ENCODE measurements around the gene ANKEF1.

Gene ANKEF1

GRCh38 chr20:9996944-9997343, 37.8 kb upstream of the ANKEF1 start:
- TF ChIP-seq, protein P1, sequence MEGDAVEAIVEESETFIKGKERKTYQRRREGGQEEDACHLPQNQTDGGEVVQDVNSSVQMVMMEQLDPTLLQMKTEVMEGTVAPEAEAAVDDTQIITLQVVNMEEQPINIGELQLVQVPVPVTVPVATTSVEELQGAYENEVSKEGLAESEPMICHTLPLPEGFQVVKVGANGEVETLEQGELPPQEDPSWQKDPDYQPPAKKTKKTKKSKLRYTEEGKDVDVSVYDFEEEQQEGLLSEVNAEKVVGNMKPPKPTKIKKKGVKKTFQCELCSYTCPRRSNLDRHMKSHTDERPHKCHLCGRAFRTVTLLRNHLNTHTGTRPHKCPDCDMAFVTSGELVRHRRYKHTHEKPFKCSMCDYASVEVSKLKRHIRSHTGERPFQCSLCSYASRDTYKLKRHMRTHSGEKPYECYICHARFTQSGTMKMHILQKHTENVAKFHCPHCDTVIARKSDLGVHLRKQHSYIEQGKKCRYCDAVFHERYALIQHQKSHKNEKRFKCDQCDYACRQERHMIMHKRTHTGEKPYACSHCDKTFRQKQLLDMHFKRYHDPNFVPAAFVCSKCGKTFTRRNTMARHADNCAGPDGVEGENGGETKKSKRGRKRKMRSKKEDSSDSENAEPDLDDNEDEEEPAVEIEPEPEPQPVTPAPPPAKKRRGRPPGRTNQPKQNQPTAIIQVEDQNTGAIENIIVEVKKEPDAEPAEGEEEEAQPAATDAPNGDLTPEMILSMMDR (IDR thresholded peaks at IDR 0.05) = no peak

DNA sequence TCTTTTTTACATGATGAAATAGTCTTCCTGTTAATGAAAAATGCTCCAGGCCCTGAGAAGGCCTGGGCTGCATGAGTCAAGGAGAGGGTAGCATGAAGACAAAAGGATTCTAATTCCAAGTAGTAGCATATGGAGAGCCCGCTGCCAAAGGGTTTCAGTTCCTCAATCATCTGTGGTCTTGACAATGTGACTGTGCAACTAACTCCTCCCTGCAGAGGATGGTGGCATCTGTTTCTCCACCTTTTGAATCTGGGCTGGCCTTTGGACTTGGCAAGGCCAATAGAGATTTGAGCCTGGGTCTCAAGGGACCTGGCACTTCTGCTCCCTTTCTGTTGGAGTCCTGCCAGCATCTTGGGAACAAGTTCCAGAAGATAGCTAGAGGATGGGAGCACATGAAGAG, 35.1 kb upstream of the ANKEF1 start:
- TF ChIP-seq, protein P1 (IDR thresholded peaks at IDR 0.05) = no peak

DNA sequence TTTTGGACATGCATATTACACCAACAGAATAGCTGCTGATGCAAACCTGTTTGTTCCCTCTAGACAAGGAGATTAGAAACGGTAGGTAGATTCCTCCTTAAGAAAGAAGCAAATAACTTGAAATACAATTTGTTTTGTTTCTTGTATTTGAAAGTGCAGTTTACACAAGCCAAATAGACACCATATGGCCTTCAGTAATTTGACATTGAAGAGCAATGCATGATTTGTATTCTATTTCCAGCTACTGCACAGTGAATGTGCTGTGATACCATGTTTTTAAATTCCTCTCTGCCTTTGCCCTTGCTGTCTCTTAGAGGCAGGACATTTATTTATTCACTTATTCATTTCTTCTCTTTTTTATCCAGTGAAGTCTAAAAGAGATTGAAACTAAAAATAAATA, 31.9 kb upstream of the ANKEF1 start:
- TF ChIP-seq, protein P1 (IDR thresholded peaks at IDR 0.05) = no peak

- TF ChIP-seq, protein P1 (IDR thresholded peaks at IDR 0.05) = no peak
These were observed 29.9 kb upstream of the ANKEF1 start for GRCh38 chr20:10004900-10005299.

- TF ChIP-seq, protein P1 (IDR thresholded peaks at IDR 0.05) = no peak
These were observed 28.9 kb upstream of the ANKEF1 start for GRCh38 chr20:10005885-10006284.

DNA sequence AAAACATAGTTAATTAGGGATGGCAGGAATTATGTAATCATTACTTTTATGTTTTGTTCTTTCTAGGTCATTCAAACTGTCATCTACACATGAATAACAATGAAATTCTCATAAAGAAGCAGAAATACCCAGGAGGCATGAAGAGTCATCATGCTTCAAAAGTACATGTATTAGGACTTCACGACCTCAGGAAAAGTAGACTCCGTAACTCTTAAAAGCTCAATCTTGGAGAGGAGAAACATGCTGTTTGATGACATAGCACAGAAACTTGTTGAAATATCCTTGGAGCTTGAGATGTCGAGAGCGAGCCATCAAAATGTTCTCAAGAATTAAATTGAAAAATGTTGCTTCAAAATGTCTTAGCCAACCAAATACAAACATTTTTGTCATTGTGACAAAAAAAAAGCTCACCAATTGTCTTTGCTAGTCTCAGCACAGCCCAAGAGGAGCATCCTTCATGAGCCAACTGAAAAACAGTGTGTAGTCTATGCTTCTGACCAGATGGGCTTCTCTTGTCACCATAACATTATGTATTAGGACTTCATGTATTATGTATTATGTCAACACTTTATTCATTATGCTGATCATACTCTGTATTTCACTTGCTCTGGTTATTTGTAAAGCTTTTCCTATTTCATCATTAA, 28.2 kb upstream of the ANKEF1 start:
- TF ChIP-seq, protein P1 (IDR thresholded peaks at IDR 0.05) = no peak

- TF ChIP-seq, protein P1 (IDR thresholded peaks at IDR 0.05) = no peak
These were observed 27.6 kb upstream of the ANKEF1 start for GRCh38 chr20:10007158-10007557.

DNA sequence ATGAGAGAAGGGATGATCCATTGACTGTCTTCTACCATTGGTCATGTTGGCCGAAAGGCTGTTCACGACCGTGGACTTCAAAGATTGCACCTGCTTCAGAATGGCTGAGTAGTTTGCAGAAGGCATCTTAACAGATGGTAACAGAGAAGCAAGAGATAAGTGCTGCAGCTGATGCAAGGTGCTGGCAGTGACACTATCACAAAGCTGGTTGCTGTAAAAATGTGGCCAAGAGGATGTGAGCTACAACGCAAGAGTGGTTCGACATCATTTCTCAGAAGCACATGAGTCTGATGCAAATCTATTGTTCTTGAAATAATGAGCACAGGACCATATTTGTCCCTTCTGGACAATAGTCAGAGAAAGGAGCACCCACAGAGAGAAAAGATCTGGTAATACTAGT, 27.0 kb upstream of the ANKEF1 start:
- TF ChIP-seq, protein P1 (IDR thresholded peaks at IDR 0.05) = no peak
